Stimulated activated CD4-positive, alpha-beta T cell treated with anti-CD3 and anti-CD28 coated beads, Interleukin-1b, Interleukin-23, amount 100 ng/mL, for 4 hours (primary cell): ENCODE results near the gene SENP3.

ENCODE experiments used
- DNase-seq, 2 donors: peaks; one replicate each; pipeline ENCODE4 v3.0.0-alpha.2; 2020; ENCODE audit warnings: low read depth in 2 of 2

Gene SENP3

GRCh38 chr17:7576432-7576937 lies 14.8 kb downstream of the SENP3 start:
- no peak for DNase-seq

GRCh38 chr17:7577327-7578199 lies 15.8 kb downstream of the SENP3 start:
- DNase-seq, result no peak

GRCh38 chr17:7579001-7579833 lies 17.5 kb downstream of the SENP3 start, which contains the start of gene CD68:
Gene CD68, plus strand, starts transcription at chr17:7579638. Its CDS starts 40 bp downstream, at chr17:7579678.
- DNase-seq, result peak; percentile 57 to 58

GRCh38 chr17:7579834-7580603 lies 18.3 kb downstream of the SENP3 start:
- no peak for DNase-seq

GRCh38 chr17:7580604-7581575 lies 19.2 kb downstream of the SENP3 start:
- no peak for DNase-seq

- no peak for DNase-seq
These were observed 20.9 kb downstream of the SENP3 start for GRCh38 chr17:7582396-7583252.

GRCh38 chr17:7583253-7584109 lies 21.8 kb downstream of the SENP3 start, which contains the start of gene MPDU1:
Gene MPDU1, plus strand, starts transcription at chr17:7583852. Its CDS starts 11 bp downstream, at chr17:7583863.
- peak; percentile 89 to 92 for DNase-seq

GRCh38 chr17:7586673-7587419 lies 25.1 kb downstream of the SENP3 start:
- DNase-seq, result no peak

GRCh38 chr17:7587420-7588151 lies 25.9 kb downstream of the SENP3 start:
- no peak for DNase-seq

GRCh38 chr17:7588553-7589203 lies 27.0 kb downstream of the SENP3 start:
- no peak for DNase-seq

- DNase-seq, result peak; percentile 53 to 56
These were observed 27.6 kb downstream of the SENP3 start for GRCh38 chr17:7589204-7589868.

GRCh38 chr17:7589891-7590691 lies 28.4 kb downstream of the SENP3 start, which contains the start of gene SOX15:
Gene SOX15, minus strand, starts transcription at chr17:7590094. Its CDS starts 418 bp downstream, at chr17:7589676.
- DNase-seq, result no peak

GRCh38 chr17:7590743-7591142 lies 29.0 kb downstream of the SENP3 start:
- DNase-seq, result no peak

GRCh38 chr17:7591596-7591995 lies 29.9 kb downstream of the SENP3 start:
- no peak for DNase-seq
